GM19239 (cell line): Measurements from ENCODE around the gene ARHGAP6.

Experiments
- DNase-seq: peaks from one replicate; pipeline ENCODE4 v3.0.0; 2011; ENCODE audit warnings: low spot score; ENCODE audit not compliant: insufficient read length
- FAIRE-seq: peaks from 2 replicates; lab custom pipeline; 2011; peaks lifted over from hg19 to GRCh38; lab: Jason Lieb, UNC

The ARHGAP6 gene

DNA sequence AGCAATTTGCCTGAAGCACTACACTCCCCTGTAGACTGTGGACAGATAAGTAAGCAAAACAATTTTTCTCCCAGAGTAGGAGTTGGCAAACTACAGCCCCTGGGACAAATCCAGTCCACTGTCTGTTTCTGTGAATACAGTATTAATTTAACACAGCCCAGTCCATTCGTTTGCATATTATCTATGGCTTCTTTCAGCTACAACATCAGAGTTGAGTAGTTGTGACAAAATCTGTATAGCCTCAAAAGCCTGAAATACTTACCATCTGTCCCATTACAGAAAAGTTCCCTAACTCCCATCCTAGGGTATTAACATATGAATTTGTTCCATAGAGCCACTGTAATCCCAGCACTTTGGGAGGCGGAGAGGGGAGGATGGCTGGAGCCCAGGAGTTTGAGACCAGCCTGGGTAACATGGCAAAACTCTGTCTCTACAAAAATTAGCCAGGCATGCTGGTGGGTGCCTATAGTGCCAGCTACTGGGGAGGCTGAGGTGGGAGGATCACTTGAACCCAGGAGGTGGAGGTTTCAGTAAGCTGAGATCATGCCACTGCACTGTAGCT is 319.5 kb downstream of the ARHGAP6 start:
- DNase-seq = no peak
- peak; percentile 23 for FAIRE-seq

DNA sequence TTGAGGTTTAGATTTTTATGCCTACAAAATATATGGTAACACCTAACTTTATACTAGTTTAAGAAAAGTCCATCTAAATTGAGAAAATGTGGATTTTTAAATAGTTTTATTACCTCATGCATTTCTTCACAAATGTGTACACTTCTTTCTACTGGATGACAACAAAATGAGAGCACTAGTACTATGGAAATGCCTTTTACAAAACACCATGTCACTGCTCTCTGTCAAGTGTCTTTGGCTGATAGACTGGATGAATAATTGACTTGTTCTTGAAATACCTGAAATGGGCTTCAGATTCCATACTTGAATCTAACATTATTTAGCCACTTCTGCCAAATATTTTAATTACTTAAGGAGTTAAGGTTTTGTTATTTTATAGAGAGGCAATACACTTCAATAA is 323.0 kb downstream of the ARHGAP6 start:
- peak; percentile 18 for FAIRE-seq
- DNase-seq = no peak

DNA sequence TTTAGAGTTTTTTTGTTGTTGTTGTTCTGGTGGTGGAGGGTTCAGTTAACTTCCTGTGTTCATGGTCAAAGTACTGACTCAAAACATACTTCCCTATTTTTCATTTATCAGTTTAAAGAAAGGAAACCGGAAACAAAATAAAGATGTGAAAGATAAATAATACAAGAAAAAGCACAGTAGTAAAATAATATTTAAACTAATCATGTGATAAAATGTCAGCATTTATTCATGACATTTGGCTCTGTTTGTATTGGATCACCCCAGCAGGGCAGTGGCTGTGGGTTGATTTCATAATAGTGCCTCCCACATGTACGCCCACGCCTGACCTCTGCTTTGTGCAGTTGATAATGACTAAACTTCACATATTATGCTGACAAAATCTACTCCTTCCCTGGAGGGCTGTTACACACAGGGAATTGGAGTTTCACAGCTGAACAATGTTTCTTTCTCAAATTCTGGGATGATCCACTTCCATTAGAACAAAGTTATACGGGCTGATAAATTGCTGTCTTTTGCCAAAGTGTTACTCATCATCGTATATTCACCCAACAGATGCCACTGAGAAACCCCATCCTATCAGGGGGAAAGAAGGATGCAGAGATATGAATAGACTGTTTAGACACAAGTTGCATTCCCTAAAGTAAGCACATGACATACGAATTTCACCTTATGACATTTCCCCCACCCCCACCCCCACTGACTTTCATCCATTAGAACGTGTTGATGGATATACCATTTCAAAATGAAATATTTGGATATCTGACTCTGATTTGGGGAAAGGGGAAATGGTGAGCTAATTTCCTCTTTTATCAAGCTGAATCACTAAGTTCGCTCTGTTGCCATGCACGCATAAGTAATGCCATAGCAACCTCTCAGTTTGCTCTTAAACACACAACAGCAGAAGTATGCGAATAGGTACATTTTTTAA is 324.2 kb downstream of the ARHGAP6 start:
- no peak for DNase-seq
- peak; percentile 96 for FAIRE-seq

DNA sequence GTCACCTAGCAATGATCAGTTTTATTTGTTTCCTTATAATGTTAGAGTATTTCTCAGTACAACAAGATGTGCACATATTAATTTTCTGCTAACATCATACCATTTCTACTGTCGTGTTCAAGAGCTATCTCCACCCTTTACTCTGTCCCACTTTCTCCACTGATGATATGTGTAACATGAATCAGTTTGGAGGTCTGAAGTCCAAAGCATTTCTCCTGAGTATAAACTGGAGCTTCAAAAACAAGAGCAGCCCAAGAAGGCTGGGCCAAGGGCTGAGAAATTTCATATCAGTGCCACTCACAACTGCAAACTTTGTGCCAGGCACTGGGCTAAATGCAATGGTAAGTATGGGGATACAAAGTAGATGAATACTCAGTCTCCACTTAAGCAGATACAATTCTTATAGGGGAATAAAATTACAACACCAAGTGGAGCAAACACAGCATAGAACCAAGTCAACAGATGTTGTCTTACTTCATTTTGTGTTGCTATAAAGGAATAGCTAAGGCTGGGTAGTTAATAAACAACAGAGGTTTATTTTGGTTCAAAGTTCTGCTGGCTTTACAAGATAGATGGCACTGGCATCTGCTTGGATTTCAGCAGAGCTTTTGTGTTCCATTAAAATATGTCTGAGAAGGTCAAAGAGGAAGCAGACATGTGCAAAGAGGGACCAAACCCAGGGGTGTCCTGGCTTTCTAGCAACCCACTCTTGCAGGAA is 328.3 kb downstream of the ARHGAP6 start:
- DNase-seq (no peak), FAIRE-seq (no peak)

DNA sequence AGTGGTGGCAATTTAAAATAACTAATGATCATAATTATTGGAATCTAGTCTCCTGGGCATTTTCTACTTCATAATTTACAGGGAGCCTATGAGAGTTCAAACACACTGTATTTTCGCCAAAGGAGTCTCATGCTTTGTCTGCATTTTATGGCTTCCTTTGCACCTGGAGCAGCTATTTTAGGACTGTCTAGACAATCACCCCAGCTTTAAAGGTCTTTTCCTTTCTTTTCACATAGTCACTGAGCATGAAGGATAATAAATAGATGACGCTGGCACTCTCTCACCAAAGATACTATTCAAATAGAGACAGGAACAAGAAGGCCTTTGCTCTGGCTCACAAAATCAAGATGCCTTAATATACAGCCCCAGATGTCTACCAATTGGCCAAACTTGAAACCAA is 329.5 kb downstream of the ARHGAP6 start:
- DNase-seq (no peak), FAIRE-seq (no peak)

DNA sequence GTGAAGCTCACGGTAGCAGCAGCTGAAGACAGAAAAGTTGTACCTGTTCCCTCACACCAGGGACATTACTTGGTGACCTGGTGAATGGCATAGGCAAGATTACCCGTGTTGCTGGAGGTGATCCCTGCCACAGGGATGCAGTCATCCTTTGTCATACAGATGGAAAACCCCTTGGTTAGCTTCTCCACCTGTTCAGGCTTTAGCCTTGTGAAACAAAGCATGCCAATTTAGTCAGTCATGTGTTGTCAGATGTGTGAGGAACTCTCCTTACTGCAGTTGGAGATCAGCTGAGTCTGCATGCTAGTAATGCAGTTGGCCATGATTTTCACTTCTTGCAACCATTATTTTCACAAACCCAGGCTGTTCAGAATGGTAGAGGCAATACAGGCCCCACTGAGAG is 331.6 kb downstream of the ARHGAP6 start:
- FAIRE-seq = no peak
- no peak for DNase-seq

DNA sequence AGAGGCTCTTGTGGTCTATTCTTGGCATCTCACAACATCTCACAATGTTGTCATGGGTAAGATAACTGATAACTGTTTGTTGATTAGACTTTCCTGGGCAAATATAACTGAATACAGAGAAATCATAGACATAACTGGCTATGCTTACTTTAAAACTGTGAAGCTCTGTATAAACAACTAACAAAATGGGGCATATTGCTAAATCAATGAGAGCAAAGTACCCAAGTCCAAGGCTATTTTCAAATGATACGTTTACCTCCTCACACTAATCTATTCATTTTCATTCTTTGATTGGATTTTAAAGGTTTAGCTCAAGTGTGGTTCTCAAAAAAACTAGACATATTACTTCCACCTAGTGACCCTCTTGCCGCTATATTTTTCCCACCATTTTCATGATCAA is 333.9 kb downstream of the ARHGAP6 start:
- FAIRE-seq (no peak), DNase-seq (no peak)

DNA sequence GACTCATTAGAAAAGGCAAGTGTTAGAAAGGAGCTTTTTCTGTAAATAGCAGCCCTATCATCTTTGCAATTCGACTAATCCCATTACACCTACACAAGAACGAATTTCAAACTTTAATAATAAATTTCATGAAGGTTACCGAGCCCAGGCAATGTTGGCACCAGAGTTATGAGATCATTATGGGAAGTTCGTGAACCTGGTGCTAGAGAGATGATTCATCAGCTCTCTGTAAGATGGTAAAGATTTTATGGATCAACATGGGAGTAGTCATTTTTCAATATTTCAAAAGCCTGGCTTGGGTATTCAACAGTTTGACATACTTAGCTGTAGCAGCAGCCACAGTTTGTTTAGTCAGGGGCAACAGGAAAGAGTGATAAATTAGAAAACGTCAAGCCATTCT is 336.7 kb downstream of the ARHGAP6 start:
- no peak for DNase-seq
- peak; percentile 60 for FAIRE-seq

DNA sequence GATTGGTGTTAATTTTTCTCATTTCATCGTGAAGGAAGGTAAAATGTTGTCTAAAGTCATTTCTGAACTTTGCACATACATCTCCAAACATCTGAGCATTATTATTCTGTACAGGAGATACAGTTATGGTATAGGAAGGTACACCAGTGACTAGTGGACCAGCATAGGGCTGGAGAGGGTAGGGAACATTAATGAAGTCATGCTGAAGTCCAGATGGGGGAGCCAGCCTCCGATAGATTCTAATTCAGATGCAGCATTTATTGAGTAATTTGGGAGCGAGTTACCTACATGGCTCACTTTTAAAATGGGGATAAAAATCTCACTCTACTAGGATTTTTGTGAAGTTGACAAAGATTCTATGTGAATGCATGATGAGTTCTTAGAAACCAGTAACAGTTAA is 337.6 kb downstream of the ARHGAP6 start:
- FAIRE-seq = peak; percentile 44
- DNase-seq = no peak

DNA sequence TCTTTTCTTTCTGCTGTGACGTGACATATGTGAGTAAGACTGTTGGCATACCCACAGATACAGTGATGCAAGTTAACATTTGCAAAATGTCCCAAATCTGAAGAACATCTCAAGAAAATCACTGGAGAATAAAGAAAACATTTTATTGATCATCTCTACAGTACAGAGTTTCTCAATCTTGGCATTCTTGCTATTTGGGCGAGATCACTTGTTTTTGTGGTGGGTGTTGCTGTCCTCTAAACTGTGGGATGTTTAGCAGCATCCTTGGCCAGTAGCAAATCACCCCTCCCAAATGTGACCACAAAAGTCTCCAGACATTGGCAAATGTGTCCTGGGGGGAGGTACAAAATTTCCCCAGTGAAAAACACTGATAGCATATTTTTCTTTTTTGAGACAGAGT is 343.7 kb downstream of the ARHGAP6 start:
- DNase-seq (no peak), FAIRE-seq (no peak)

DNA sequence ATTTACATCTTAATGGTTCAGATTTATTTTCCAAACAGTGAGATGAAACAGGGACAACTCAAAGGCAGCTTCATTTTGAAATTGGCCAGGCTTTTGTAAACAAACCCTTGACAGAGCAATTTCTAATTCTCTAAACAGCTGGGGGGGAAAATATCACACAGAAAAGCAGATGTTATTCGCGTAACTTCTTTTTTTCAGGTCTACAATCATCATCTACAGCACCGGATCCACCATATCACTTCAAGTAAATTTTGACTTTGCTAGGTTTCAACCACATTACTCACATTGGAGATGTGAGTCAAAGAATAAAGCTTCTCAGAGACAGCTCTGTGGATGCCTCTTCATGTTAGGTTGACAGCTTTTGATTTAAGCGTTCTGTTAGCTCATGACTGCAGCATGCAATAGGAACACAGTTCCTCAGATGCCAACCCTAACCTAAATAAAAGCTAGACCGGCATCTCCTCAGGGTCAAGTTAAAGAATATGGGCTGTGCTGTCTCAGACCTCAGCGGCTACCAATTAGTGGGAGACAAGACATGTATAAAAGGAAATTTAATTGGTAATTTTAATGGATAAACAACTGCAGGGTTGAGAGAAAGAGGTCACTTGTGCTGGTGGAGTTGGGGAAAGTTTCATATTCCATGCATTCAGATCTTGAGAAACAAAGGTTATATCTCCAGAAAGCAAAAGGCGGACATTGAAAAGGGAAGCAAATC is 345.8 kb downstream of the ARHGAP6 start:
- DNase-seq (no peak), FAIRE-seq (no peak)

DNA sequence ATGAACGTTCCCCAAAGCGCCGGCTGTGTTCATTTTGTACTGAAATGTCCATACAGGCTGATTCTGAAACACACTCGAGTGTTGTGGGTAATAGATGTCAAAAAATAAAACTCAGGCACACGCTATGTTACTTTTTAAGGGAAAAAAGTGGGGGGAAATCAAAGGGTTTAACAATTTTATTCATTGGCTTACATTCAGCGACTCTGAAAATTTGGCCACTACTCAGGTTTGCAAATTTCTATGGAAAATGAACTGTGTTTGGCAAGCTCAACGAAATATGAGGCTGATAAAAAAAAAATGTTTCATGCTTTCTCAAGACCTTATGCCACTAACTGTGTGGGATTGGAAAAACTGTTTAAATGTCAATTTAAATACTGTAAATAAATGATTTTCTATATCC is 354.0 kb downstream of the ARHGAP6 start:
- FAIRE-seq (no peak), DNase-seq (no peak)

DNA sequence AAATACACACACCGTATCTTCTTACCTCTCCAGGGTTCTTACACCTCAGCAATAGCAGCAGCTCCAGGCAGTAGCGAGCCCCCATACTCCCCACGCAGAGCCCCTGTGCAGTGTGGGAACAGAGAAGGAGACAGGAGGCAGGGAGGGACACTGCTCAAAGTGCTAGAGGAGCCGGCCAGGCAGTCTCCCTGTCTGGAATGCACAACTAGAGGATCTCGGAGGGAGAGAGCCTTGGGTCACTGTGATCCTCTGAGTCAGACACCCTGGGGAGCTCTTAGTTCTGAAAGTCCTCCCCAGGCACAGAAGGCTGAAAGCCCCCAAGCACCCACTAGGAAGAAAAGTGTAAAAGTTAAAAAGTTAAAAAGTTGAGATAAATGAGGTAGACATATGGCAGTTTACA is 356.5 kb downstream of the ARHGAP6 start:
- no peak for DNase-seq
- no peak for FAIRE-seq

DNA sequence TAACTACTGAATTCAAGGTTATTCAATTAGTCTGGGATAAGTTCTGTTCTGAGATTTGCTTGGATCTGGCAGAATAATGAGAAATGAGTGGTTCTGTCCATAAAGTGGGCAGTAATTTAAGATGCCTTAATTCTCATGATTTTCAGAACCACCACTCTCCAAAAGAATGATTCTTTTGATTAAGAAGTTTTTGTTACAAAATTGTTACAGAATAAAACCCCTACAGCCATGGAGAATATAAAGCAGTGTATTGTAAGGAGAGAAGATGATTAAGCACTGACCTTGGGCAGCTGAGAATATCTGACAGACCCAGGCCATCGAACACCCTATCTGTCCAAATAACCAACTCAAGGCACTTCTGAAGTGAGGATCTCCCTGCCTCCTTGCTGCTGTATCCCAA is 360.1 kb downstream of the ARHGAP6 start:
- FAIRE-seq (no peak), DNase-seq (no peak)

DNA sequence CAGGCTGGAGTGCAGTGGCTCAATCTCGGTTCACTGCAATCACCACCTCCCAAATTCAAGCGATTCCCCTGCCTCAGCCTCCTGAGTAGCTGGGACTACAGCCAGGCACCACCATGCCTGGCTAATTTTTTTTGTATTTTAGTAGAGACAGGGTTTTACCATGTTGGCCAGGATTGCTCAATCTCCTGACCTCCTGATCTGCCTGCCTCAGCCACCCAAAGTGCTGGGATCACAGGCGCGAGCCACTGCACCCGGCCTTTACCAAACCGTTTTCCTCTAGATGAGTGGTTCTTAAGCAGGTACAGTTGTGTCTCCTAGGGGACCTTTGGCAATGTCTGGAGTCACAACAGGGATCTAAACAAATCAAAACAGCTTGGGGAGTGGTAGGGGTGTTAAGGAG is 360.9 kb downstream of the ARHGAP6 start:
- FAIRE-seq (no peak), DNase-seq (no peak)

DNA sequence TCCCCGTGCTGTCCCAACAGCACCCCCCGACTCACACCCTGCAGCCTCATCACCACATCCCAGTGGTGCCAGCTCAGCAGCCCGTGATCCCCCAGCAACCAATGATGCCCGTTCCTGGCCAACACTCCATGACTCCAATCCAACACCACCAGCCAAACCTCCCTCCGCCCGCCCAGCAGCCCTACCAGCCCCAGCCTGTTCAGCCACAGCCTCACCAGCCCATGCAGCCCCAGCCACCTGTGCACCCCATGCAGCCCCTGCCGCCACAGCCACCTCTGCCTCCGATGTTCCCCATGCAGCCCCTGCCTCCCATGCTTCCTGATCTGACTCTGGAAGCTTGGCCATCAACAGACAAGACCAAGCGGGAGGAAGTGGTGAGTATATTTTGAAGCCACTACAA is 367.1 kb downstream of the ARHGAP6 start:
- DNase-seq (no peak), FAIRE-seq (no peak)

DNA sequence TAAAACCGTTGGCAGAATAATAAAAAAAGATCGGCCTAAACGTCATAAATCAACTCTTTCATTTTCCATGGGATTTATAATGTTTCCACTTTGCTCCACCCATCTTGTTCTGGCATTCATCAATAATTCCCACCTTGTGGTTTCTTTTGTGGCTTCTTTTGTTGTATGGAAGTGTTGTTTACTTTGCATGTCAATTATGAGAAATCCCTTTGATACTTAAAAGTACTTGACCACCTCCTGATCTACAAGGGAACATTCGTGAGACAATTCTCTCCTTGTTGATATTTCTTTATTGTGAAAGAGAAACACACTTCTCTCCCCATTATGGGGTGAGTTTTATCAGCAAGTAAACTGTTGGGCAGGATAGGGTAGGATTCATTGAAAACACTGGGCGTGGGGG is 369.7 kb downstream of the ARHGAP6 start:
- DNase-seq (no peak), FAIRE-seq (no peak)

DNA sequence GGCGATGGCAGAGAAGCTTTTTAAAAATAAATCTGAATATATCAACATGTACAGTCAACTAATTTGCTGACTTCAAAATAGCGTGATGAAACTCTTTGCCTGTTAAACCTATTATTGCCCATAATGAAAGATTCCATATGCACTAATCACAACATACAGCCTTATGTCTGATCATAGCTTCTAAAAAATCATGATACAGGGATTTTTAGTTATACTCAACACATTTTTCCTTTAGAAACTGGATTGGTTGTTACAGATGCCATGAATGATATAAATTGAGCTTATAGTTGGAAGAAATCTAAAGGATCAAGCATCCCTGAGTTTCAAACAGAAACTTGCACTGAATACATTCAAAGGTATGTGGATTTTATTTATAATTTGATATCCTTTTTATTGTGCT is 372.6 kb downstream of the ARHGAP6 start, which contains the start of gene AMELX:
AMELX (plus strand) TSS at position 301 of the 400 bp plus-strand sequence. CDS start 1,376 bp downstream, outside the sequence.
- no peak for DNase-seq
- no peak for FAIRE-seq

DNA sequence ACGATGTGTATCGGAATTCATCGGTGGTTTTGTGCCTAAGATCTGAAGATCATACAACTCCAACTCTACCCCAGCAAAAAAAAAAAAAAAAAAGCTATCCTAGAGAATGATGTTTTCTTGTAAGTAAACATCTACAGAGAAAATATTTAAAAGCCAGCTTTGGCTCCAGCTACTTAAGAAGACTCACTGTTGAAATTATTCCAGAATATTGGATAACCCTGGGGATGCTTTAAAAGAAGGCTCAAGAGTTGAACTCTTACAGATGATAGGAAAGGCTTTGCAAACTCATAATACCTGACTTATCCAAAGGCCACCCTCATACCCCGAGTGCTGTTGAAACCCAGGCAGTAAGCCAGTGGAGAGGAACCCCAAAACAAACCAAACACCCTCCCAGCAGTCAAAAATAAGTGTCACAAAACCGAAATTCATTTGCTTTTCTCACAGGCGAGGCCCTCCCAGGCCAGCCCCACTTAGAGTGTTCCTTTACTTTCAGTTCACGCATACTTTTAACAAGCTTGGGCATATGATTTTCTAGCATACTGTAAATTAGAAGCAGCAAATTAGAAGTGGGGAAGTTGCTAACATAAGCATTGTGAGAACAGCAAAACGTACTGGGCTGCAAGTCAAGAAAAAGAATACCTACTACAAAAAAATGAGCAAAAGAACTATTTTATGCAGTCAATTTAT is 375.2 kb downstream of the ARHGAP6 start:
- peak; percentile 83 for FAIRE-seq

DNA sequence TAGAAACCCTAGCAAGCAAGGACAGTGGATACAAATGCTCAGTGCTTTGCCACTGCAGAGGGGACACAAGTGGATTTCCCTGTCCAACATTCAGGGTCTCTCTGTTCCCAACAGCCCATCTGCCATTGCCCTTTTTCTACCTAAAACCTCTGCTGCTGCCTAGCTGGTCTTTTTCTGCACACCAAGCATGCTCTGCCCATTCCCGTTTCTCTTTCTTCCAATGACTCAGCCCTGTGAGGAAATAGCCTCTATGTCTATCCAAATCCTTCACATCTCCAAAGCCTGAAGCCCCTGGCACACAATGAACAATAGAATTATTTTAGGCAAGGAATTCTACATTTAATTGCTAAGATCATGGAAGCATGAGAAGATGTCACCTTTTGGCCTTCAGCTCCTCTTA is 378.2 kb downstream of the ARHGAP6 start:
- no peak for DNase-seq

More for the DNA sequence above, 375.2 kb downstream of the ARHGAP6 start:
- DNase-seq = peak; percentile 1

More for the DNA sequence above, 378.2 kb downstream of the ARHGAP6 start:
- FAIRE-seq = no peak
